Metanephros (tissue), 1 donor: ENCODE results near the gene TSR2. TPM values are rescaled to one million over a fixed set of nuclear protein-coding genes. Genes with fewer than 3 reads are reported as not detected.

Experiments
- total RNA-seq: library from RNA; depleted of rRNA; stranded (reverse); fragments of >200 nt; gene quantifications from one replicate; pipeline ENCODE4 v1.2.3, GENCODE V29; 2014

The TSR2 gene, protein sequence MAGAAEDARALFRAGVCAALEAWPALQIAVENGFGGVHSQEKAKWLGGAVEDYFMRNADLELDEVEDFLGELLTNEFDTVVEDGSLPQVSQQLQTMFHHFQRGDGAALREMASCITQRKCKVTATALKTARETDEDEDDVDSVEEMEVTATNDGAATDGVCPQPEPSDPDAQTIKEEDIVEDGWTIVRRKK
- 19.2 TPM for total RNA-seq

DNA sequence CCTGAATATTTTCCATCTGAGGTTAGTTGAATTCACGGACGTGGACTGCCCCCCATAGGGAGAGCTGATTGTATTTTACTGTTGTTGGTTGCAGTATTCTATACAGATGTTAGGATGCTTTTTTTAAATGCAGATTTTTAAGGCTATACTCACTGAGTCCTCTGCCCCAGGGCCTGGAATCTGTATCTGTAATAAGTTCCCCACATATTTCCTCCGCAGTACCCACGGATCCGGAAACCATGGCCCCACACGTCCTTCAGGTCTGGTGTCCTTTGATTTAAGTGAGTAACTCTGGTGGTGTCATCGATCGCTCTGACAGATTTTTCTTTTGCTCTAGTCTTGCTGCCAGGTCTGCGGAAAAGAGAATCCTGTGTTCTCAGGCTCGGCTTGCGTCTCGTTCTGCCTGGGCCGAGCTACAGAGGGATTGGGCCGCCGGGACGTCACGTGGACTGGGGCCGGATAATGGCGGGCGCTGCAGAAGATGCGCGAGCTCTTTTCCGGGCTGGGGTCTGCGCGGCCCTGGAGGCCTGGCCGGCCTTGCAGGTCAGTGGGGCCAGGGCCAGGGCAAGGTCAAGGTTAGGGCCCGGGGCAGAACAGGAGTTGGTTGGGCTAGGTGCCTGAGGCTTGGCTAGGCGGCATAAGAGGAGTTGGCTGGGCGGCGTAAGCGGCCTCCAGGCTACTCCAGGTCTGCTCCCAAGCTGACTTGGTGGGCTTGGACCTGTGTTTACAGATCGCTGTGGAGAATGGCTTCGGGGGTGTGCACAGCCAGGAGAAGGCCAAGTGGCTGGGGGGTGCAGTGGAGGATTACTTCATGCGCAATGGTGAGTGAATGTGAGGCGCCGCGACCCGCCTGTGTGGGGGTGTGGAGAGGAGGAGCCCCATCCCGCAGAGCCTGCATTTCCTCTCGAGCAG is at the start of gene TSR2:
Gene TSR2, plus strand, starts transcription at position 445 of the 912 bp plus-strand sequence. Its CDS starts 18 bp downstream, at position 463.

Other genes with a start within 250 kb of the TSR2 start
- 6.3 TPM for gene WNK3, start 82.4 kb upstream of the TSR2 start, total RNA-seq
- 15.0 TPM for gene FGD1, start 55.8 kb downstream of the TSR2 start, total RNA-seq
- 32.6 TPM for gene GNL3L, start 89.8 kb downstream of the TSR2 start, total RNA-seq